Tibial artery (tissue), 4 donors: ENCODE measurements around the gene SLC30A3.

Experiments used
- DNase-seq, 2 donors: peaks; one replicate each; pipeline ENCODE4 v3.0.0-alpha.2; 2019
- H3K27ac ChIP-seq, 2 donors: fragments of 200-600 bp; sonication (generic) in 1 of 2; 1 replicate in 1 of 2; 2 replicates in 1 of 2; pipeline ENCODE4 v1.5.1; 2018 to 2019; ENCODE audit warnings: mild to moderate bottlenecking in 1 of 2
- H3K27me3 ChIP-seq, 2 donors: fragments of 200-600 bp; sonication (generic) in 1 of 2; one replicate each; pipeline versions ENCODE4 v1.5.1 to v1.6.0; 2016 to 2019
- H3K36me3 ChIP-seq, 3 donors: fragments of 200-600 bp; sonication (generic) in 2 of 3; one replicate each; pipeline ENCODE4 v1.5.1; 2016 to 2019; ENCODE audit warnings: mild to moderate bottlenecking in 2 of 3
- H3K4me1 ChIP-seq, 4 donors: fragments of 200-600 bp; sonication (generic) in 2 of 4; 1 replicate in 3 of 4; 2 replicates in 1 of 4; pipeline ENCODE4 v1.5.1; 2016 to 2019
- H3K4me3 ChIP-seq, 2 donors: fragments of 200-600 bp; sonication (generic) in 1 of 2; 1 replicate in 1 of 2; 2 replicates in 1 of 2; pipeline ENCODE4 v1.5.1; 2018 to 2019; ENCODE audit warnings: mild to moderate bottlenecking in 2 of 2
- H3K9me3 ChIP-seq, 3 donors: fragments of 200-600 bp; sonication (generic) in 1 of 3; one replicate each; pipeline ENCODE4 v1.5.1; 2016 to 2019
- CTCF ChIP-seq, 2 experiments: fragments of 200-600 bp in 1 of 2; fragments of 450-650 bp in 1 of 2; IDR thresholded peaks; one replicate each; pipeline ENCODE4 v1.5.1; 2017 to 2019; ENCODE audit warnings: antibody characterized with exemption in 2 of 2, mild to moderate bottlenecking in 1 of 2, moderate library complexity in 1 of 2
- intact Hi-C: fragments of 100-400 bp; cut with DNase I; formaldehyde crosslinking; loops from one replicate; pipeline ENCODE4 v1.15.0; 2023; ENCODE audit warnings: low total_unique reads

The SLC30A3 gene

DNA sequence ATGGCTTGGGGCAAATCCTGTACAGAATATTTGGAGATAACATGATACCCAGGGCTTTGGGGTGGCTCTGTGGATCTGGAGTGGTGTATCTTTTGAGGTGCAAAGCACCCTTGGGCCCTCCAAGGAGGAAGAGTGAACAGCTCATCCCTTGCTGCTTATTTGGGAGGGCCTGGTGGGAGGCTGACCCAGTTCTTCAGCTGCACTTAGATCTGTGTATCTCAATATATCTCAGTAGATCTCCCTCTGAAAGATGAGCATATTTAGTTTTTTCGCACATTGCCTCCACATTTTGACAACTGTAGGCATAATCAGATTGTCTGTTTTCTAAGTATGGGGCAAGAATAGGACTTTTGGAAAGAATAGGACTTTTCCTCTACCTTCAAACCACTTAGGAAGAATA is 22.1 kb upstream of the SLC30A3 start:
- Histone ChIP-seq H3K27me3 (peaks cover 0 to 33% of the 10 kb centered on the region in 2 donors), H3K36me3 (no peaks in the 10 kb centered on the region), H3K4me3 (no peak overlapping the region), H3K27ac (no peak overlapping the region), H3K4me1 (peaks cover 0 to 2% (median 0%) of the 10 kb centered on the region in 4 donors), H3K9me3 (no peaks in the 10 kb centered on the region)
- no peak for DNase-seq
- no peak for TF ChIP-seq CTCF (IDR thresholded peaks at IDR 0.05)
- intact Hi-C loops, result loop anchor here (10.0 kb wide), 1 partner anchor 330 kb away; no protein-coding TSS in a partner anchor

DNA sequence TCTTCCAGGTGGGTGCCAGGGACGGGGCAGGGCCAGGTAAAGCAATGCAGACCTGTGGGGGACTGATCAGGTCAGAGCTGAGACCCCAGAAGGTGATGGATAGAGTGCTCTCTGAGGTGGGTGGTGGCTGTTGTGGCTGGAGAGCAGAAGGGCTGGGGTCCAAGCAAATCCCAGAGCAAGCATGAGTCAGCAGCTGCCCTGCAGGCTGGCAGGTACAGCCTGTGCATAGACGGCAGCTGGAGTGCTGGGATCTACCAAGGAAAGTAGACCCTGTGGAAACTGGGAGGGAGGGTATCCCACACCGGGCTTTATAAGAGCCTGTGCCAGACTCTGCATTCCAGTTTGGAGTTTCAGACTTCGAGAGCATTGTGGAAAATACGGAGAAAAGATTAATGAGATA is 20.0 kb upstream of the SLC30A3 start:
- peaks cover 0 to 2% (median 0%) of the 10 kb centered on the region in 4 donors for H3K4me1 ChIP-seq
- no peaks in the 10 kb centered on the region for H3K36me3 ChIP-seq
- H3K27me3 ChIP-seq, result peaks cover 0 to 32% of the 10 kb centered on the region in 2 donors
- no peak overlapping the region for H3K4me3 ChIP-seq
- DNase-seq, result no peak
- no peak overlapping the region for H3K27ac ChIP-seq
- intact Hi-C loops, result loop anchor here (10.0 kb wide), 1 partner anchor 328 kb away; no protein-coding TSS in a partner anchor
- TF ChIP-seq CTCF (IDR thresholded peaks at IDR 0.05), result no peak
- H3K9me3 ChIP-seq, result no peaks in the 10 kb centered on the region

DNA sequence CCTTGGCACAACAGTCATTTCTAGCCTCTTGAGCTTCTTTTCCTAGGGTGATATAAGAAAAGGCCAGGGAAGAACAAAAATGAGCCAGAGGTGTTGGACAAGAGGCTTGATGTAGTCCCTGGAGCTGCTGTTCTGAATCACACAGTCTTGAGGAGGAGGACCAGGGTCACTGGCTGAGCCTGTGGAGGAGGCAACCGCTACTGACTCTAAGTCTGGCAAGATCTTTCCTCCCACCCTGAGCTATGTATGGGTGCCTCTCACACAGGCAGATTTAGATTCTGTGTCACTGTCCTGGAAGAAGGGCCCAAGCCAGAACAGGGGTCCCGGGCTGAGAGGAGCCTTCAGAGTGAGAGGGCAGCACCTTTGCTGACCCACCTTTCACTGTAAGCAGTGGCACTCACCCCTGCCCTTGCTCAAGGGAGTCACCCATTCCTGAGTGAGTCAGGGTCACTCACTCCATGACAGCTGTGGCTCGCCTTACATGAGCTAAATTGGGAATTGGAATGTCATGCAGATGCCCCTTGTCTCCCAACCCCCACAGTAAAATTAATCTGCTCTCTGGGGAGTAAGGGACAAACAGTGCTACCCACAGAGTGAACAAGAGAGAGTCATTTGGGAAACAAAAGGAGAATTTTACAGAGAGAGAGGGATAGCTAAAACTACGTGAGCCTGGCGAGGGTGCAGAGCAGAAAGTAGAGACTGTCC is 19.2 kb upstream of the SLC30A3 start, which contains the start of gene TRIM54:
TRIM54 (plus strand) TSS at position 575 of the 705 bp plus-strand sequence. CDS start 303 bp downstream, outside the sequence.
- Histone ChIP-seq H3K4me1 (peaks cover 0 to 2% (median 0%) of the 10 kb centered on the region in 4 donors), H3K9me3 (no peaks in the 10 kb centered on the region), H3K27ac (no peak within 1 kb of the TSS), H3K4me3 (no peak within 1 kb of the TSS), H3K36me3 (no peaks in the 10 kb centered on the region), H3K27me3 (peaks cover 0 to 37% of the 10 kb centered on the region in 2 donors)
- intact Hi-C loops, result loop anchor here (2.0 to 10.0 kb wide), 2 partner anchors 183 to 327 kb away; no protein-coding TSS in a partner anchor
- DNase-seq, result no peak
- no peak for TF ChIP-seq CTCF (IDR thresholded peaks at IDR 0.05)

- peaks cover 0 to 2% (median 0%) of the 10 kb centered on the region in 4 donors for H3K4me1 ChIP-seq
- H3K9me3 ChIP-seq, result no peaks in the 10 kb centered on the region
- no peaks in the 10 kb centered on the region for H3K36me3 ChIP-seq
- DNase-seq, result no peak
- no peak for TF ChIP-seq CTCF (IDR thresholded peaks at IDR 0.05)
- intact Hi-C loops, result loop anchor here (2.0 to 10.0 kb wide), 2 partner anchors 183 to 327 kb away; no protein-coding TSS in a partner anchor
- H3K4me3 ChIP-seq, result no peak overlapping the region
- no peak overlapping the region for H3K27ac ChIP-seq
- H3K27me3 ChIP-seq, result peaks cover 0 to 38% of the 10 kb centered on the region in 2 donors
Measured at GRCh38 chr2:27281442-27281841, 18.6 kb upstream of the SLC30A3 start.

- Histone ChIP-seq H3K4me3 (no peak overlapping the region), H3K27ac (no peak overlapping the region), H3K27me3 (peaks cover 0 to 38% of the 10 kb centered on the region in 2 donors), H3K9me3 (no peaks in the 10 kb centered on the region), H3K4me1 (peaks cover 0 to 2% (median 0%) of the 10 kb centered on the region in 4 donors), H3K36me3 (no peaks in the 10 kb centered on the region)
- no peak for DNase-seq
- TF ChIP-seq CTCF (IDR thresholded peaks at IDR 0.05), result no peak
- intact Hi-C loops, result loop anchor here (2.0 to 10.0 kb wide), 2 partner anchors 182 to 326 kb away; no protein-coding TSS in a partner anchor
Measured at GRCh38 chr2:27280826-27281225, 18.0 kb upstream of the SLC30A3 start.
